GM12872 (cell line): ENCODE measurements around the gene MYO1B.

Experiments
- CTCF ChIP-seq: IDR thresholded peaks from 3 replicates; pipeline ENCODE4 v1.5.1; 2011; ENCODE audit warnings: low read depth, mild to moderate bottlenecking, low read length, moderate library complexity; ENCODE audit not compliant: insufficient read depth

Gene MYO1B

GRCh38 chr2:191427031-191427430 is 181.8 kb downstream of the MYO1B start:
- no peak for TF ChIP-seq CTCF

GRCh38 chr2:191428141-191428540 is 182.9 kb downstream of the MYO1B start:
- no peak for TF ChIP-seq CTCF

- TF ChIP-seq CTCF = no peak
Observed at GRCh38 chr2:191430476-191430875, 185.3 kb downstream of the MYO1B start.

GRCh38 chr2:191432121-191432520 is 186.9 kb downstream of the MYO1B start:
- no peak for TF ChIP-seq CTCF

- TF ChIP-seq CTCF = no peak
Observed at GRCh38 chr2:191434072-191434471, 188.9 kb downstream of the MYO1B start.

- TF ChIP-seq CTCF = no peak
Observed at GRCh38 chr2:191435141-191435540, 189.9 kb downstream of the MYO1B start.

- no peak for TF ChIP-seq CTCF
Observed at GRCh38 chr2:191436368-191437055, 191.3 kb downstream of the MYO1B start.

GRCh38 chr2:191439481-191439880 is 194.3 kb downstream of the MYO1B start:
- TF ChIP-seq CTCF = no peak
